HG03280 (cell line): ENCODE measurements around the gene ACOT11.

Experiments used
- ATAC-seq: cut with Tn5 transposase; IDR thresholded peaks from one replicate; pipeline ENCODE4 v1.9.1; 2021; ENCODE audit warnings: mild to moderate bottlenecking, moderate library complexity; ENCODE audit not compliant: unreplicated experiment

The ACOT11 gene

GRCh38 chr1:54640863-54641836 lies 93.1 kb downstream of the ACOT11 start, which contains the start of gene MROH7:
MROH7 (plus strand) TSS chr1:54641786; CDS start chr1:54652927, 11,141 bp downstream.
- no peak for ATAC-seq

DNA sequence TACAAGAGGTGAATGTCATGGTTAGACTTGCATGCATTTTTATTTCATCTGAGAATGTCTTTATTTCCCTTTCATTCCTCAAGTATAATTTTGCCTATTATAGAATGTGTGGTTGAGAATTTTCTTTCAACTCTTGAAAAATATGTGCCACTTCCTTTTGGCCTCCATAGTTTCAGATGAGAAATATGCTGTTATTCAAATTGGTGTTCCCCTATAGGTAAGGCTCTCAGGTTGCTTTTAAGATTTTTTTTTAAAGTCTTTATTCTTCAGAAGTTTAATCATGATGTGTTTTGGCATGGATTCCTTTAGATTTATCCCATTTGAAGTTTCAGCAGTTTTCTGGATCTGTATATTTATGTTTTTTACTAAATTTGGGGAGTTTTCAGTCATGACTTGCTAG lies 95.7 kb downstream of the ACOT11 start:
- ATAC-seq = no peak

GRCh38 chr1:54645806-54646676 lies 98.0 kb downstream of the ACOT11 start:
- ATAC-seq = no peak

DNA sequence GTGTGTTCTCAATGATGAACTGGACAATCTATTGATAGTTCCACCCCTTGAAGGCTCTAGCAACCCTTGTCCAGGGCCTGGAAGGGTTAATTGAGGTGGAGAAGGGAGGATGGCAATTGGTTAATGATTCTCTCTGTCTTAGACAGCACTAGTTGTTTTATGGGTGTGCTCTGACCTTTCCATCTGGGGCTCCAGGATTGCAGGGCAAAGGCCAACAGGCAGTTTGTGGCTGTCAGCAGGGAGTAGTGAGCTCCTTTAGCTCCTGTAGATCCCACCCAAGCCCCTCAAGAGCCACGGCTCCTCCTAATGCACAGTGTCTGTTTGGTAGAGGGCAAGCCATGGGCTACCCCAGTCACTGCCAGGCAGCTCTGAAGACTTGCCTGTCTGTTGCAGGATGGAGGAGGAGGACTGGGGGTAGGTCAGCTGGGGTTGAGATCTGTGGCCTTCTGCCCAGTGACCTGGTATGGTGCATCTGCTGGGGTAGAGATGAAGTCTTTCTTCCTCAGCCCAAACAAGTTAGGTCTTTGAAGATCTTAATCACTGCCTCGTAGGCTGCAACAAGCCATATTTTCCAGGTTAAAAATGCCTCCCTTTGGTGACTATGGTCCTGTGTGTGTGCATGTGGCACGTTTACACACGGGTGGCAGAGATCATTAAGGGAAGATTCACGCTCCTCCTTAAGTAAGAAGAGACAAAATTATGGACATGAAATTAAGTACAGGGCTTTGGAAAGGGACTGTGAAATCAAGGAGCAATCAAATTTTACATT lies 101.3 kb downstream of the ACOT11 start:
- no peak for ATAC-seq

DNA sequence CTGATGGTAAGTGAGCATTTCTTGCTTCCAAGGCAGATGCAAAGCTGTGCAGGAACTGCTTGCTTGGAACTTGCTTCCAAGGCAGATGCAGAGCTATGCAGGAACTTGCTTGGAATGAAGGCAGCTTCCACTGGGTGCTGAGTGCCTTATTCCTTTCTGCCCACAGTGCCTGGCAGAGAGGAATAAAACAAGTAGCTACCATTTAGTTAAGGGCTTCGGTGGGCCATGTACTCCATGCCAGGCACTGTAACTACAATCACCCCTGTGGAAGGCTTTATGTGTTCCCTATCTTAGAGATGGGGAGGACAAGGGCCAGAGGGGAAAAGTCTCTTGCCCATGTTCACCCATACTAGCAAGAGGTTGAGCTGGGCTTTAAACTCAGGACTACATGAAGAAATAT lies 101.9 kb downstream of the ACOT11 start:
- no peak for ATAC-seq

- ATAC-seq = no peak
These were observed 102.4 kb downstream of the ACOT11 start for GRCh38 chr1:54650417-54650816.

GRCh38 chr1:54651608-54652007 lies 103.6 kb downstream of the ACOT11 start:
- no peak for ATAC-seq

- ATAC-seq = no peak
These were observed 104.1 kb downstream of the ACOT11 start for GRCh38 chr1:54652168-54652567.

GRCh38 chr1:54653036-54653435 lies 105.0 kb downstream of the ACOT11 start:
- no peak for ATAC-seq

DNA sequence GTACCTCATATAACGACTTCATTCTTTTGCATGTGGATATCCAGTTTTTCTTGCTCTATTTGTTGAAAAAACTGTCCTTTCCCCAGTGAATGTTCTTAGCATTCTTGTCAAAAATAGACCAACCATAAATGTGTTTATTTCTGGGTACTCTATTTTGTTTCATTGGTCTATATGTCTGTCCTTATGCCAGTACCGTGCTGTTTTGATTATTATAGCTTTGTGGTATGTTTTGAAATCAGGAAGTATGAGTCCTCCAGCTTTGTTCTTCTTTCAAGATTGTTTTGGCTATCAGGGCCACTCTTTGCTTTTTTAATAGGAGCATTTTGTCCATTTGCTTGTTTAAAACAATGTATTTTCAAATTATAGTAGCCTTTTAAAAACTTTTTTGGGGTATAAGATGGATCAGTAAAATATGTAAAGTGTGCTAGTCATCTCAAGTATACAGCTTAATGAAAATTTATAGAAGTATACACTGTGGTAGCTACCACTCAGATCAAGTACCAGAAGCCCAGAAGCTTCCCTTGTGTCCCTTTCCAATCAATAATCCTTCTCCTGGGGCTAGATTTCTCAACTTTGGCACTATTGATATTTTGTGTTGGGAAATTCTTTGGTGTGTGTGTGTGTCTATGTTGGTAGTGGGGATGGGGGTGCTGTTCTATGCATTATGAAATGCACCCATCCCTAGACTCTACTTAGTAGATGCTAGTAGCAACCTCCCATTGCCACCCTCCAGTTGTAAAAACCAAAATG lies 110.3 kb downstream of the ACOT11 start:
- ATAC-seq = no peak
